H9 (cell line): ENCODE results near the gene ADISSP. TPM values are rescaled to one million over a fixed set of nuclear protein-coding genes. Genes with fewer than 3 reads are reported as not detected.

Source experiments
- DNase-seq: peaks from one replicate; pipeline ENCODE4 v3.0.0-alpha.2; 2017
- H2AFZ ChIP-seq: one replicate; pipeline ENCODE4 v1.6.1; 2013; ENCODE audit warnings: mild to moderate bottlenecking, low read length, control low read depth, moderate library complexity
- H2AK5ac ChIP-seq: 2 replicates; pipeline ENCODE4 v1.6.1; 2013; ENCODE audit warnings: low read length, control low read depth, mixed read lengths; ENCODE audit not compliant: insufficient read length
- H2BK120ac ChIP-seq: one replicate; pipeline ENCODE4 v1.6.1; 2013; ENCODE audit warnings: low read depth, mild to moderate bottlenecking, low read length, control low read depth, inconsistent platforms; ENCODE audit not compliant: poor library complexity, severe bottlenecking
- H2BK12ac ChIP-seq: 2 replicates; pipeline ENCODE4 v1.6.1; 2013; ENCODE audit warnings: low read length, control low read depth, mixed read lengths, low read depth; ENCODE audit not compliant: insufficient read length
- H2BK15ac ChIP-seq: 2 replicates; pipeline ENCODE4 v1.6.1; 2013; ENCODE audit warnings: low read depth, low read length, control low read depth
- H2BK20ac ChIP-seq: one replicate; pipeline ENCODE4 v1.6.1; 2013; ENCODE audit warnings: low read depth, mild to moderate bottlenecking, low read length, control low read depth, inconsistent platforms; ENCODE audit not compliant: poor library complexity, severe bottlenecking
- H2BK5ac ChIP-seq: 2 replicates; pipeline ENCODE4 v1.6.1; 2013; ENCODE audit warnings: low read length, control low read depth, mixed read lengths; ENCODE audit not compliant: insufficient read length
- H3K14ac ChIP-seq: 2 replicates; pipeline ENCODE4 v1.6.1; 2013; ENCODE audit warnings: low read length, control low read depth; ENCODE audit not compliant: insufficient read depth
- H3K18ac ChIP-seq: 2 replicates; pipeline ENCODE4 v1.6.1; 2013; ENCODE audit warnings: low read depth, mild to moderate bottlenecking, mixed read lengths, low read length, control low read depth; ENCODE audit not compliant: insufficient read length
- H3K23ac ChIP-seq: 2 replicates; pipeline ENCODE4 v1.6.1; 2013; ENCODE audit warnings: low read length, control low read depth, mixed read lengths, low read depth; ENCODE audit not compliant: insufficient read length
- H3K23me2 ChIP-seq: 2 replicates; pipeline ENCODE4 v1.6.1; 2013; ENCODE audit warnings: low read depth, mild to moderate bottlenecking, mixed read lengths, low read length, control low read depth; ENCODE audit not compliant: insufficient read length, poor library complexity, severe bottlenecking
- H3K27ac ChIP-seq: 2 replicates; pipeline ENCODE4 v1.5.1; 2013; ENCODE audit warnings: low read length, control low read depth, mixed read lengths, low read depth; ENCODE audit not compliant: insufficient read length
- H3K27me3 ChIP-seq: 2 replicates; pipeline ENCODE4 v1.6.1; 2013; ENCODE audit warnings: low read length, control low read depth, inconsistent platforms; ENCODE audit not compliant: insufficient read depth
- H3K4ac ChIP-seq: 2 replicates; pipeline ENCODE4 v1.6.1; 2013; ENCODE audit warnings: low read depth, mild to moderate bottlenecking, control low read depth, inconsistent platforms, low read length, moderate library complexity
- H3K4me1 ChIP-seq: 2 replicates; pipeline ENCODE4 v1.6.1; 2013; ENCODE audit warnings: low read length, control low read depth, inconsistent platforms; ENCODE audit not compliant: insufficient read depth
- H3K4me2 ChIP-seq: 2 replicates; pipeline ENCODE4 v1.6.1; 2013; ENCODE audit warnings: low read length, control low read depth, mixed read lengths; ENCODE audit not compliant: insufficient read length, insufficient read depth
- H3K56ac ChIP-seq: 2 replicates; pipeline ENCODE4 v1.6.1; 2013; ENCODE audit warnings: low read depth, mild to moderate bottlenecking, mixed read lengths, low read length, control low read depth; ENCODE audit not compliant: insufficient read length
- H3K79me1 ChIP-seq: 2 replicates; pipeline ENCODE4 v1.6.1; 2013; ENCODE audit warnings: low read depth, mild to moderate bottlenecking, moderate library complexity, low read length, control low read depth, inconsistent platforms; ENCODE audit not compliant: insufficient read depth, poor library complexity, severe bottlenecking
- H3K79me2 ChIP-seq: 2 replicates; pipeline ENCODE4 v1.6.1; 2013; ENCODE audit warnings: low read length, control low read depth, inconsistent platforms; ENCODE audit not compliant: insufficient read depth
- H3K9ac ChIP-seq: 2 replicates; pipeline ENCODE4 v1.6.1; 2013; ENCODE audit warnings: low read length, control low read depth, mixed read lengths; ENCODE audit not compliant: insufficient read length; ENCODE audit errors: extremely low read depth
- H3K9me3 ChIP-seq: one replicate; pipeline ENCODE4 v1.6.1; 2013; ENCODE audit warnings: low read depth, low read length, inconsistent platforms; ENCODE audit not compliant: control insufficient read depth
- H3T11ph ChIP-seq: one replicate; pipeline ENCODE4 v1.6.1; 2013; ENCODE audit warnings: mild to moderate bottlenecking, low read length, control low read depth, inconsistent platforms
- H4K20me1 ChIP-seq: one replicate; pipeline ENCODE4 v1.6.1; 2013; ENCODE audit not compliant: control insufficient read depth, insufficient read length, insufficient read depth
- H4K5ac ChIP-seq: 2 replicates; pipeline ENCODE4 v1.6.1; 2013; ENCODE audit warnings: low read depth, mild to moderate bottlenecking, mixed read lengths, low read length, control low read depth; ENCODE audit not compliant: insufficient read length
- H4K8ac ChIP-seq: replicated peaks from 2 replicates; pipeline ENCODE4 v1.6.1; 2013; ENCODE audit warnings: low read length, control low read depth, mixed read lengths, low read depth; ENCODE audit not compliant: insufficient read length
- H4K91ac ChIP-seq: 2 replicates; pipeline ENCODE4 v1.6.1; 2013; ENCODE audit warnings: low read depth, mild to moderate bottlenecking, moderate library complexity, mixed read lengths, low read length, control low read depth; ENCODE audit not compliant: insufficient read length
- H3K27ac Mint-ChIP-seq, 3 experiments: 2 replicates in 2 of 3; 3 replicates in 1 of 3; pipeline ENCODE4 v1.8.0; 2020 to 2021; ENCODE audit warnings: mixed read lengths in 3 of 3, mild to moderate bottlenecking in 1 of 3, moderate library complexity in 1 of 3
- H3K27me3 Mint-ChIP-seq: 2 replicates; pipeline ENCODE4 v1.8.0; 2021; ENCODE audit warnings: low read depth, mild to moderate bottlenecking, moderate library complexity, mixed read lengths
- H3K36me3 Mint-ChIP-seq, 3 experiments: 2 replicates in 2 of 3; 3 replicates in 1 of 3; pipeline ENCODE4 v1.8.0; 2020 to 2021; ENCODE audit warnings: low read depth in 3 of 3, mixed read lengths in 3 of 3; ENCODE audit not compliant: insufficient read depth in 1 of 3
- H3K4me1 Mint-ChIP-seq, 2 experiments: 2 replicates each; pipeline ENCODE4 v1.8.0; 2020; ENCODE audit warnings: mixed read lengths in 2 of 2
- H3K4me3 Mint-ChIP-seq, 2 experiments: 2 replicates in 1 of 2; 3 replicates in 1 of 2; pipeline ENCODE4 v1.8.0; 2020 to 2021; ENCODE audit warnings: mild to moderate bottlenecking in 2 of 2, mixed read lengths in 2 of 2, moderate library complexity in 1 of 2
- H3K9me3 Mint-ChIP-seq, 2 experiments: 2 replicates in 1 of 2; 3 replicates in 1 of 2; pipeline ENCODE4 v1.8.0; 2020; ENCODE audit warnings: mild to moderate bottlenecking in 2 of 2, mixed read lengths in 2 of 2, moderate library complexity in 1 of 2
- WGBS: extraction: QIAGEN DNeasy Blood & Tissue Kit; methylation state at CpG from one replicate; pipeline ENCODE4 v1.1.7; 2013; ENCODE audit warnings: missing lambda C conversion rate, low lambda C conversion rate, mixed read lengths; ENCODE audit not compliant: insufficient read length; ENCODE audit errors: extremely low coverage; 5-methylcytosine and 5-hydroxymethylcytosine counted together
- total RNA-seq: library from RNA; stranded (reverse); gene quantifications from 2 replicates; pipeline ENCODE4 v1.2.1, GENCODE V29; 2021
- TF ChIP-seq, protein P1 (sequence below): fragments of 200-600 bp; sonication (generic); conservative IDR thresholded peaks from 3 replicates; pipeline ENCODE4 v1.8.0; 2021; ENCODE audit warnings: antibody characterized with exemption, mild to moderate bottlenecking

The ADISSP gene
- total RNA-seq, 1 experiment from 2014 or later, result 80.9 TPM

- H3K27me3 Mint-ChIP-seq, result no peaks in the 10 kb centered on the region
- Histone ChIP-seq H3K23ac (no peak overlapping the region), H2BK12ac (no peak overlapping the region), H3K27ac (no peak overlapping the region), H2AK5ac (no peak overlapping the region), H2BK15ac (no peak overlapping the region), H3K9ac (no peak overlapping the region), H3T11ph (no peak overlapping the region), H3K23me2 (no peaks in the 10 kb centered on the region), H3K14ac (no peak overlapping the region), H3K4me1 (no peaks in the 10 kb centered on the region), H2BK5ac (no peak overlapping the region), H3K4ac (no peak overlapping the region), H2BK120ac (no peak overlapping the region), H3K18ac (no peak overlapping the region), H3K79me2 (no peaks in the 10 kb centered on the region), H4K91ac (no peak overlapping the region), H2AFZ (no peak overlapping the region), H4K5ac (no peak overlapping the region), H3K4me2 (no peak overlapping the region), H4K20me1 (no peaks in the 10 kb centered on the region), H4K8ac (no peak overlapping the region), H3K27me3 (no peaks in the 10 kb centered on the region), H3K56ac (no peak overlapping the region), H3K9me3 (no peaks in the 10 kb centered on the region), H2BK20ac (no peak overlapping the region), H3K79me1 (peaks cover 3% of the 10 kb centered on the region)
- no peak overlapping the region for H3K27ac Mint-ChIP-seq
- no peak overlapping the region for H3K4me3 Mint-ChIP-seq
- no CpG with 5 or more reads among the region's 11 CpGs for WGBS
- peaks cover 20 to 37% (median 29%) of the 10 kb centered on the region in 3 experiments; a peak in 6 of 7 replicates for H3K36me3 Mint-ChIP-seq
- peaks cover 0 to 6% of the 10 kb centered on the region in 2 experiments; a peak in 3 of 4 replicates for H3K4me1 Mint-ChIP-seq
- no peak for DNase-seq
- TF ChIP-seq, protein P1, sequence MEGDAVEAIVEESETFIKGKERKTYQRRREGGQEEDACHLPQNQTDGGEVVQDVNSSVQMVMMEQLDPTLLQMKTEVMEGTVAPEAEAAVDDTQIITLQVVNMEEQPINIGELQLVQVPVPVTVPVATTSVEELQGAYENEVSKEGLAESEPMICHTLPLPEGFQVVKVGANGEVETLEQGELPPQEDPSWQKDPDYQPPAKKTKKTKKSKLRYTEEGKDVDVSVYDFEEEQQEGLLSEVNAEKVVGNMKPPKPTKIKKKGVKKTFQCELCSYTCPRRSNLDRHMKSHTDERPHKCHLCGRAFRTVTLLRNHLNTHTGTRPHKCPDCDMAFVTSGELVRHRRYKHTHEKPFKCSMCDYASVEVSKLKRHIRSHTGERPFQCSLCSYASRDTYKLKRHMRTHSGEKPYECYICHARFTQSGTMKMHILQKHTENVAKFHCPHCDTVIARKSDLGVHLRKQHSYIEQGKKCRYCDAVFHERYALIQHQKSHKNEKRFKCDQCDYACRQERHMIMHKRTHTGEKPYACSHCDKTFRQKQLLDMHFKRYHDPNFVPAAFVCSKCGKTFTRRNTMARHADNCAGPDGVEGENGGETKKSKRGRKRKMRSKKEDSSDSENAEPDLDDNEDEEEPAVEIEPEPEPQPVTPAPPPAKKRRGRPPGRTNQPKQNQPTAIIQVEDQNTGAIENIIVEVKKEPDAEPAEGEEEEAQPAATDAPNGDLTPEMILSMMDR, result no peak
- no peaks in the 10 kb centered on the region for H3K9me3 Mint-ChIP-seq
These were observed 9.0 kb downstream of the ADISSP start for GRCh38 chr20:3758566-3758965.
